ENCODE results near the gene CLDN18.

The CLDN18 gene

GRCh38 chr3:138027821-138028220, 17.9 kb downstream of the CLDN18 start:
- DNase-seq: no peak

GRCh38 chr3:138030734-138031280, 20.8 kb downstream of the CLDN18 start:
- no peak for DNase-seq

DNA sequence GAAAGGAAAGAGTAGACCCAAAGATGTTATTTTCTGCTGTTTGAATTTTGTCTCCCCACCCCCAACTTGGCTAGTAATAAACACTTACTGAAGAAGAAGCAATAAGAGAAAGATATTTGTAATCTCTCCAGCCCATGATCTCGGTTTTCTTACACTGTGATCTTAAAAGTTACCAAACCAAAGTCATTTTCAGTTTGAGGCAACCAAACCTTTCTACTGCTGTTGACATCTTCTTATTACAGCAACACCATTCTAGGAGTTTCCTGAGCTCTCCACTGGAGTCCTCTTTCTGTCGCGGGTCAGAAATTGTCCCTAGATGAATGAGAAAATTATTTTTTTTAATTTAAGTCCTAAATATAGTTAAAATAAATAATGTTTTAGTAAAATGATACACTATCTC, 21.6 kb downstream of the CLDN18 start:
- DNase-seq: no peak

- DNase-seq: no peak
These were observed 22.6 kb downstream of the CLDN18 start for GRCh38 chr3:138032567-138032966.

DNA sequence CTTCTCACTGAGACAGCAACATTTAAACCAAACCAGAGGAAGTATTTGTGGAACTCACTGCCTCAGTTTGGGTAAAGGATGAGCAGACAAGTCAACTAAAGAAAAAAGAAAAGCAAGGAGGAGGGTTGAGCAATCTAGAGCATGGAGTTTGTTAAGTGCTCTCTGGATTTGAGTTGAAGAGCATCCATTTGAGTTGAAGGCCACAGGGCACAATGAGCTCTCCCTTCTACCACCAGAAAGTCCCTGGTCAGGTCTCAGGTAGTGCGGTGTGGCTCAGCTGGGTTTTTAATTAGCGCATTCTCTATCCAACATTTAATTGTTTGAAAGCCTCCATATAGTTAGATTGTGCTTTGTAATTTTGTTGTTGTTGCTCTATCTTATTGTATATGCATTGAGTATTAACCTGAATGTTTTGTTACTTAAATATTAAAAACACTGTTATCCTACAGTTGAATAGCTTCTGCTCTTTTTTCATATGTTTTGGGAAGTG, 23.3 kb downstream of the CLDN18 start:
- no peak for DNase-seq

- DNase-seq: no peak
These were observed 25.0 kb downstream of the CLDN18 start for GRCh38 chr3:138034918-138035317.

GRCh38 chr3:138036572-138036971, 26.6 kb downstream of the CLDN18 start:
- no peak for DNase-seq

DNA sequence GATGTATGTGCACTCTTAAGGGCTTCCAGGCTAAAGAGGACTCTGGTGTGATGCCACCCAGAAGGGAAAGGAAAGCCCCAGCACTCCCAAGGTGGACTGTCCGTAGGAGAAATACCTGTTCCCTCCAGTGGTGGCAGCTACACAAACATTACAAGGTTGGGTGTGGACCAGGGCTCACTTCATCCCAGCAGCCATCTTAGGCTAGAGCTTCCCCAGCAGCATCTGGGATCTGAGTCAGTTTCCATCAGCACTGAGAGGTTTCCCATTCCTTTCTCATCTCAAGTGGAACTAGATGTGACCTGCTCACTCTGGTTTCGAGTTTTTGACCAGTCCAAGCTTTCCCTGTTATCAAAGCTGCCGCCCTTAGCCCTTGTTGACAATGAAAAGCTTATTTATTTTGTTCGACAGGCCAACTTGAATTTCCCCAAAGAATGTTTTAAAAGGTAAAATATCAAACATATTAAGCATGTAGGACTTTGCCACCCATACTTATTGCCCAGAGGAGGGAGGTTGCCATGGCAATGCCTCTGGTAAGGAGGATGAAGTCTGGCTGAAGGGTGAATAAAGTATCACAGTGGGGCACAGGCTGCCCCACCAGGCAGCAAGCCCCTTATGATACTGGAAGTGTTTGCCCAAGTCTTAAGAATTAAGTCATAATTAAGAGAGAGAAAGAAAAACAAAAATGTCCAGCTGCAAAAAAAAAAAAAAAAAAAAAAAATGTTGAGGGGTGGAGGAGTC, 28.9 kb downstream of the CLDN18 start:
- DNase-seq: no peak

GRCh38 chr3:138042043-138042442, 32.1 kb downstream of the CLDN18 start:
- DNase-seq: no peak

- no peak for DNase-seq
These were observed 33.5 kb downstream of the CLDN18 start for GRCh38 chr3:138043266-138044029.

DNA sequence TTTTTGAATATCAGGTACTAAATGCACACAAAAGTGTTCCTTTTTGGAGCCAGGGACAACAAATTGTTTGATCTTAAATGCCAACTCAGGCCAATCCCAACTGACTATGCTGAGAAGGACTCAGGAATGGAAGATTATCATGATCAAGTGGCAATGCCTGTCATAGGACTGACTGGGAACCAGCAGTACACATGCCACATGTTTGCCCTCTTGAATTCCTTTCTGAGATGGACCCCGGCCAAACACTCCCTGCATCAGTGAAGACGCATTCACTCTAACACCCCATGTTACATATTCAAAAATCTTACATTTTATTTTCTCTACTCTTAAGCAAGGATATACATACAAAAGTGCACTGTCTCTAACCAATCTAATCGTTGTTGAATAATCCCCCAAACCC, 36.1 kb downstream of the CLDN18 start:
- no peak for DNase-seq

- no peak for DNase-seq
These were observed 37.0 kb downstream of the CLDN18 start for GRCh38 chr3:138046955-138047354.

DNA sequence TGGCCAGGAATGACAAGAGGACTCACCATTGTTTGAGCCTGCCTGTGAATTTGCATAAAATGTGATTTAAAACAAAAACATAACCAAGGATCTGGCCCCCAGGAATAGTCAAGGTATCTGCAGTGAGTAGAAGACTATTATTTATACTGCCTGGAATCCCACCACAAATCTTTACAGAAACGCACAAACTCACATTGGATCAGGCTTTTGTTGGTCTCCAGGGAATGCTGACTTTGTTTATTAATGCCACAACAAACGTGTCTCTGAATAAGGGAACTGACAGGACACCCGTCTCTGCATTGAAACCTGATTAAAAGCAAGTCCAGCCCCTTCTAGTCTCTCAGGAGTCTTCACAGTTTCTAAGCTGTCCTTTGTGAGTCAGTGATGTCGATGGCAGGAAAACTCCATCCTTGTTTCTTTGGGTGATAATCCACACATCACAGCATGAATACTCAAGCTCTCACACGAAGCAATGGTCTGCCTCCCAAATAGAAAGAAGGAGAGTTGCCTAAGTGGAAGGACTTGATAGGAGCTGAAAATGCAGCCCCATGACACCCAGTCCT, 37.7 kb downstream of the CLDN18 start:
- no peak for DNase-seq

GRCh38 chr3:138049157-138049919, 39.4 kb downstream of the CLDN18 start:
- no peak for DNase-seq

GRCh38 chr3:138051947-138052802, 42.2 kb downstream of the CLDN18 start:
- DNase-seq: no peak

GRCh38 chr3:138054057-138054456, 44.1 kb downstream of the CLDN18 start:
- no peak for DNase-seq

DNA sequence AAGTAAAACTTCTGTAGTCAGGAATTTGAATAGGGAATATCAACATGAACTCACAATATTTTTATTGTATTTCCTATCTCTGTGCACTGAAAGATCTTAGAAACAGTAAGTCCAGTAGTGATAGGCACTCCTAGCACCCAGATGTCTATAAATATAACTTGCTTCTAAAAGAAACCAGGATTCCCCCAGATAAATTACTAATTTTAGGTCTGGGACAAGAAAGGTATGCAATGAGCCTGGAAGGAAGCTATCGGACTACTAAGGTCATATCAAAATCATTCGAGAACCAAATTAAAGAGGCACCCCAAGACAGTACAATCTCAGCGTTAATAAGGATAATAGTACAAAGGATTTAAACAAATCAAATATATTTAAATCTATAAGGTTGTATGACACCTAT, 47.4 kb downstream of the CLDN18 start:
- DNase-seq: no peak

DNA sequence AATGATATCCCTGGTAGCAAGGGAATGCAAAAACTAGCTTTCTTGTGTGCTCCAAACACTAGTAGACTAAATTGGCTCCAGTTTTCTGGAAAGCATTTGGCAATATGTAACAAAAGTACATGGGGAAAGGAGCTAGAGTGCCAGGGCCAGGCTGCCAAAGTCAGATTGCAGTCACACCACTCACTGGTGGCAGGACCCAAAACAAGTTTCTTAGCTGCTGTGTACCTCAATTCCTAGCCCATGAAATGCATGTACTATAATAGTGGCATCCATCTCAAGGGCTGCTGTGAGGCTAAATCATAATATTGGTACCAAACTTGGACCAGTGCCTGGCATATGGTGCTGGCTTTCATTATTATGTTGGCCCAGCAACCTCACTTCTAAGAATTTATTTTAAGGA, 49.3 kb downstream of the CLDN18 start:
- no peak for DNase-seq

GRCh38 chr3:138060792-138061191, 50.8 kb downstream of the CLDN18 start:
- no peak for DNase-seq

- no peak for DNase-seq
These were observed 52.1 kb downstream of the CLDN18 start for GRCh38 chr3:138062037-138062436.

GRCh38 chr3:138062626-138063025, 52.7 kb downstream of the CLDN18 start:
- DNase-seq: no peak

GRCh38 chr3:138063416-138063815, 53.5 kb downstream of the CLDN18 start:
- no peak for DNase-seq

All from CD4-positive, alpha-beta T cell treated with Interleukin-1 beta for 1 hour (primary cell).